IPS-15b (cell line): ENCODE data around the gene ITIH2.

ENCODE experiments used
- H3K27me3 ChIP-seq: one replicate; pipeline ENCODE4 v1.6.1; 2013; ENCODE audit warnings: low read length; ENCODE audit not compliant: control insufficient read depth, insufficient read depth
- H3K36me3 ChIP-seq: one replicate; pipeline ENCODE4 v1.6.1; 2013; ENCODE audit warnings: low read length; ENCODE audit not compliant: control insufficient read depth, insufficient read depth
- H3K4me1 ChIP-seq: one replicate; pipeline ENCODE4 v1.6.1; 2013; ENCODE audit warnings: mild to moderate bottlenecking, low read length; ENCODE audit not compliant: control insufficient read depth, insufficient read depth
- H3K4me3 ChIP-seq: one replicate; pipeline ENCODE4 v1.5.1; 2013; ENCODE audit warnings: low read depth, low read length
- H3K9ac ChIP-seq: one replicate; pipeline ENCODE4 v1.6.1; 2013; ENCODE audit warnings: low read depth, mild to moderate bottlenecking, low read length
- H3K9me3 ChIP-seq: one replicate; pipeline ENCODE4 v1.6.1; 2013; ENCODE audit warnings: mild to moderate bottlenecking, low read length; ENCODE audit not compliant: control insufficient read depth, insufficient read depth

ITIH2 gene

GRCh38 chr10:7789390-7789789, 86.3 kb downstream of the ITIH2 start:
- peak overlapping the region; percentile 96 for H3K4me3 ChIP-seq
- no peaks in the 10 kb centered on the region for H3K27me3 ChIP-seq
- H3K36me3 ChIP-seq = no peaks in the 10 kb centered on the region
- no peaks in the 10 kb centered on the region for H3K4me1 ChIP-seq
- no peaks in the 10 kb centered on the region for H3K9me3 ChIP-seq
- peak overlapping the region; percentile 93 for H3K9ac ChIP-seq

- H3K9ac ChIP-seq = no peak overlapping the region
- H3K27me3 ChIP-seq = no peaks in the 10 kb centered on the region
- no peak overlapping the region for H3K4me3 ChIP-seq
- H3K4me1 ChIP-seq = no peaks in the 10 kb centered on the region
- H3K9me3 ChIP-seq = no peaks in the 10 kb centered on the region
- H3K36me3 ChIP-seq = peaks cover 9% of the 10 kb centered on the region
Observed at GRCh38 chr10:7792541-7792940, 89.4 kb downstream of the ITIH2 start.

- H3K9ac ChIP-seq = no peak overlapping the region
- peaks cover 16% of the 10 kb centered on the region for H3K36me3 ChIP-seq
- H3K4me1 ChIP-seq = no peaks in the 10 kb centered on the region
- H3K4me3 ChIP-seq = no peak overlapping the region
- H3K9me3 ChIP-seq = no peaks in the 10 kb centered on the region
- no peaks in the 10 kb centered on the region for H3K27me3 ChIP-seq
Observed at GRCh38 chr10:7794251-7795026, 91.3 kb downstream of the ITIH2 start.

GRCh38 chr10:7795605-7796004, 92.5 kb downstream of the ITIH2 start:
- H3K9ac ChIP-seq = no peak overlapping the region
- no peaks in the 10 kb centered on the region for H3K27me3 ChIP-seq
- H3K4me3 ChIP-seq = no peak overlapping the region
- peaks cover 21% of the 10 kb centered on the region for H3K36me3 ChIP-seq
- no peaks in the 10 kb centered on the region for H3K9me3 ChIP-seq
- H3K4me1 ChIP-seq = no peaks in the 10 kb centered on the region

GRCh38 chr10:7797582-7797981, 94.5 kb downstream of the ITIH2 start:
- no peak overlapping the region for H3K4me3 ChIP-seq
- no peaks in the 10 kb centered on the region for H3K4me1 ChIP-seq
- no peaks in the 10 kb centered on the region for H3K9me3 ChIP-seq
- no peaks in the 10 kb centered on the region for H3K27me3 ChIP-seq
- no peak overlapping the region for H3K9ac ChIP-seq
- H3K36me3 ChIP-seq = peaks cover 31% of the 10 kb centered on the region
